Astrocyte of the cerebellum (primary cell): ENCODE data around the gene PTPRT.

ENCODE experiments used
- DNase-seq: peaks from one replicate; pipeline ENCODE4 v3.0.0-alpha.2; 2011; ENCODE audit warnings: low read depth
- H3K4me3 ChIP-seq: 2 replicates; pipeline ENCODE4 v1.5.1; 2011; ENCODE audit warnings: mild to moderate bottlenecking, low read depth, low read length, moderate library complexity
- in situ Hi-C: cut with HindIII; loops from 2 replicates; pipeline ENCODE4 v1.10.0; 2017; ENCODE audit warnings: low sequenced_read_pairs
- TF ChIP-seq, protein P1 (sequence below): IDR thresholded peaks from 2 replicates; pipeline ENCODE4 v1.5.1; 2012; ENCODE audit warnings: low read length, low read depth, moderate library complexity, mild to moderate bottlenecking; ENCODE audit errors: missing control alignments

Gene PTPRT

DNA sequence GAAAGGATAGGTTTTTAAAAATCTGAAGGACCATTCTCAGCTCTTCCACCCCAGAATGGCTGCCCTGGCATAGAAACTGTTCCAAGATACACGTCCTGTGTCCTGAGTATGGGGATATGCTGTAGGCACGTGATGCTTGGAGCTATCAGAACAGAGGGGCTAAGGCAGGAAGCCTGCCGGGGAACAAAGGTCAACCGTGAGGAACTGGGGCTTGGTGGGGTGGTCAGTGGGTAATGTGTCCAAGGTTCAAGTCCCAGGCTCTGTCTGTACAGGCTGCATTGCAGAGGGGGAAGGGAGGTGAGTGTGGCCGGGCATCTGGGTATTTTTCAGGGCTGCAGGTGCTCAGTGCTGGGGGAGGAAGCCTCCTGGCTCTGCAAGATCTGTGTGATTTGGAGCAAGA, 1092.0 kb downstream of the PTPRT start:
- H3K4me3 ChIP-seq = no peak overlapping the region
- DNase-seq = no peak
- in situ Hi-C loops = no loop called here
- TF ChIP-seq, protein P1, sequence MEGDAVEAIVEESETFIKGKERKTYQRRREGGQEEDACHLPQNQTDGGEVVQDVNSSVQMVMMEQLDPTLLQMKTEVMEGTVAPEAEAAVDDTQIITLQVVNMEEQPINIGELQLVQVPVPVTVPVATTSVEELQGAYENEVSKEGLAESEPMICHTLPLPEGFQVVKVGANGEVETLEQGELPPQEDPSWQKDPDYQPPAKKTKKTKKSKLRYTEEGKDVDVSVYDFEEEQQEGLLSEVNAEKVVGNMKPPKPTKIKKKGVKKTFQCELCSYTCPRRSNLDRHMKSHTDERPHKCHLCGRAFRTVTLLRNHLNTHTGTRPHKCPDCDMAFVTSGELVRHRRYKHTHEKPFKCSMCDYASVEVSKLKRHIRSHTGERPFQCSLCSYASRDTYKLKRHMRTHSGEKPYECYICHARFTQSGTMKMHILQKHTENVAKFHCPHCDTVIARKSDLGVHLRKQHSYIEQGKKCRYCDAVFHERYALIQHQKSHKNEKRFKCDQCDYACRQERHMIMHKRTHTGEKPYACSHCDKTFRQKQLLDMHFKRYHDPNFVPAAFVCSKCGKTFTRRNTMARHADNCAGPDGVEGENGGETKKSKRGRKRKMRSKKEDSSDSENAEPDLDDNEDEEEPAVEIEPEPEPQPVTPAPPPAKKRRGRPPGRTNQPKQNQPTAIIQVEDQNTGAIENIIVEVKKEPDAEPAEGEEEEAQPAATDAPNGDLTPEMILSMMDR = no peak

DNA sequence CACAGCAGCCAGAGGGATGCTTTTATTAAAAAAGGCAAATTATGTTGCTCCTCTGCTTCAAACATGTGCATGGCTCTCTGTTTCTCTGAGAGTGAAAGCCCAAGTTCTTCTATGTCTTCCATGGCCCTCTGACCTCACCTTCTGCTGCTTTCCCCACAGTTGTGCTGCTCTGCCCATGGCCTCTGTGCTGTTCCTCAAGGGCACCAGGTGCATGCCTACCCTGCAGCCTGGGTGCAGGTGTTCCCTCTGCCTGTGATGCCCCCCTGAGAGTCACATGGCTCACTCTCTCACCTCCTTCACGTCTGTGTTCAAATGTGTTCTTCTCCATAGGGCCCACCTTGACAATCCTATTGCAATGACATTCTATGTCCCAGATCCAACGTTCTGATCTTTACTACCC, 1094.5 kb downstream of the PTPRT start:
- TF ChIP-seq, protein P1 = no peak
- in situ Hi-C loops = no loop called here
- DNase-seq = no peak
- H3K4me3 ChIP-seq = no peak overlapping the region

DNA sequence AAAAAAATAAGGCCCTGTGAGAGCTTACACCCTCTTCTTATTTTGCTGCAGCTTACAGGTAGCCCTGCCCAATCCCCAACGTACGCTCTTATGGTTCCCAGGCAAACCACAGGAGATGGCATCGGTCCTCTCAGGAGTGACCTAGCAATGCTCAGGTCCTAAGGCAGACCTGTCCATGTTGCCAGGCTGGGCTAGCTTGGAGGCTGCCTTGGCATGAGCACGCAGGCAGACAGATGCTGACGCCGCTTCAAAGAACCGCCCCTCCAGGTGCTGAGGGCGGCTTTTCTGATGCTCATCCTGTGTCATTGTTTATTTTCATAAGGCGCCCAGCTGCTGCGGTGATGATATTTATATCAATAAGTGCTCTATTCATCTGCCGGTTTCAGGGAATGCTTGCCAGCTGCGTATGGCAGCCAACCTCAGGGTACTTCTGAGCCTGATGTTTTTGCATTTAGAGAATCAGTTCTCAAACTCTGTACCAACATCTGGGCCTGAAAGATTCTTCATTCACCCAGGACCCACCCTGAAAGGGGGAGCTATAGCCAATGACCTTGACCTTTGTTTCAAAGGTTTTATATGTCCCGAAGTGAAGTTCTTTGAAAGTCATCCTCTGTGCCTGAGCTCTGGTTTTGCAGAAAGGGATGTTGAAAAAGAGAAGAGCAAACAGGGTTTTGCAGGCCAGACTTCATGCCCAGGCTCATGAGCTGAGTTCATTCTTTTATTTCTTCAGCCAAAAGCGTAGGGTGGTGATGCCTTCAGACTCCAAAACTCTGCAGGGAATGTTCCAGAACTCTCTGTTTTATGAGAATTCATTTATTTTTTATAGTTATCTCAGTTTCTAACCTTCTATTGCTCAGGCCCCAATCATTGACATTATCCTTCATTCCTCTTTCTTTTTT, 1095.9 kb downstream of the PTPRT start:
- no peak for DNase-seq
- TF ChIP-seq, protein P1 = no peak
- no peak overlapping the region for H3K4me3 ChIP-seq
- in situ Hi-C loops = no loop called here

DNA sequence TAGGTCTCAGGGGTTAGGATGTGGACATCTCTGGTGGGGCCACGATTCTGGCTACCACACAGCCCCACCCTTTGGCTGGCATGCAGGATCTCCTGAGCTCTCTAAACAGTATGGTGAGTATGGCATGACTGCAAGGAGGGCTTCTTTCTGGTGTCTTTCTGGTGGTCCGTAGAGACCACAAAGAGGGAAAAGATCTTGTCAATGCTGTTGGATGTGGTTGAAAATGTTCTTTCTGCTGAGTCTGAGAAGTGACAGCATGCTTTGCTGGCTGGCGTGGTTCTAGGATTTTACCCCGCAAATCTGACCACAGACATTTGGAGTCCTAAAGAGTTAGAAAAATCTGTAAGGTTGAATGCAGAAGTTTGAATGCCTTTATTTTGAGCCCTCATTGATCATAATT, 1096.7 kb downstream of the PTPRT start:
- in situ Hi-C loops = no loop called here
- TF ChIP-seq, protein P1 = no peak
- no peak overlapping the region for H3K4me3 ChIP-seq
- DNase-seq = no peak

DNA sequence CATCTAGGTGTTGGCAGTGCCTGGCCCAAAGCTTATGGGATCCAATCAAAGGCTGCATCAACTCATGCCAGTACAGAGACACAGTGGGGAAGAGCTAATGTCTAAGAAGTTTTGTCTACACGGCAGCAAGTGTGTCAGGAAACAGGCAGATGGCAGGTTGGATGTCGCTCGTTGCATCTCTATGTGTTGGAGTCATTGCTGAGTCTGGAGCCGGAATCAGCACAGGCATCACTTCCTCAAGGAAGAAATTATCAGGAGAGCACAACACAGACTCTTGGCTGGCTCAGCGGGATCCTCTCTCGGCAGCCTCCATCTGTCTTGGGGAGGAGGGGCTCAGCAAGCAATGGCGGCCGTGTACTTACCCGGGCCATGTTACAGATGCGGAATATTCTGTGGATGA, 1104.3 kb downstream of the PTPRT start:
- TF ChIP-seq, protein P1 = no peak
- DNase-seq = no peak
- H3K4me3 ChIP-seq = no peak overlapping the region
- in situ Hi-C loops = no loop called here

DNA sequence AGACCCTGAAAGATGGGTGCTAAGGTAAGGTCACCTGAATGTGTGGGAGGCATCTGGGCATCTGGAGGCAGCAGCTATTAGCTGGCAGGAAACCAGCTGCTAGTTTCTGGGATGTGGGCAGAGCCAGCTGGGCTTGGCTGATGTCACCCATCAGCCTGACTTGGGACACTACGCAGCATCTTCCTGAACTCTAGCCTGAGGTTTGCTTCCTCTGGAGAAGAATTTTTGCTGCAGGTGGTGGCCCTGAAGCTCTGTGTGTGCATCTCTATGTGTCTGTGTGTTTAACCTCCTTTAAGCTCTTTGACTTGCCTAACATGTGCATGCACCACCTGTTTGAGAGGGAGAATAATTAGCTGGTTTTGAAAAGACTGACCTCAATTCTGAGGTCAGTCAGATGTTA, 1106.4 kb downstream of the PTPRT start:
- in situ Hi-C loops = no loop called here
- TF ChIP-seq, protein P1 = no peak

DNA sequence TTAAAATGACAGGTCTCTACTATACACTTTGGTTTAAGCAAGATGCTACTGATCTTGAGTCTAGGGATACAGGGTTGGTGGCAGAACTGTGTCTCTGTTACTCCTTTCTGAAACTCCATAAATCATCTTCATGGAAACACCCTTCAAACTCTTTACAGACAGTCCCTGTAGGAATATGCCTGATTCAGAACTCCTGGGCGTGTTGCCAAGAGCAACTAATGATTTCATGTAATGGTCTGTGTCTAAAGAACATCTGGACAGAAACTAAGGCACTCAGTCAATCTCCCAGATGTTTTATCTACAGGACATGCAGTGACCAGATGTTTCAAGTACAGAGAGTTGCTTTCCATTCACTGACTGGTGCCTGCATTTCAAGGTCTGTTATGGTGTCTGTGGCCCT, 1107.1 kb downstream of the PTPRT start:
- no peak for DNase-seq
- no peak overlapping the region for H3K4me3 ChIP-seq
- in situ Hi-C loops = no loop called here
- TF ChIP-seq, protein P1 = no peak

More for the DNA sequence above, 1106.4 kb downstream of the PTPRT start:
- no peak overlapping the region for H3K4me3 ChIP-seq
- DNase-seq = no peak
